H9 (cell line): Measurements from ENCODE around the gene AXIN1. TPM values are rescaled to one million over a fixed set of nuclear protein-coding genes. Genes with fewer than 3 reads are reported as not detected.
A peak's percentile ranks its signal among the peaks of the same experiment; 100 is the strongest.

Source experiments
- DNase-seq: peaks from one replicate; pipeline ENCODE4 v3.0.0-alpha.2; 2017
- H2AFZ ChIP-seq: one replicate; pipeline ENCODE4 v1.6.1; 2013; ENCODE audit warnings: mild to moderate bottlenecking, low read length, control low read depth, moderate library complexity
- H2AK5ac ChIP-seq: 2 replicates; pipeline ENCODE4 v1.6.1; 2013; ENCODE audit warnings: low read length, control low read depth, mixed read lengths; ENCODE audit not compliant: insufficient read length
- H2BK120ac ChIP-seq: one replicate; pipeline ENCODE4 v1.6.1; 2013; ENCODE audit warnings: low read depth, mild to moderate bottlenecking, low read length, control low read depth, inconsistent platforms; ENCODE audit not compliant: poor library complexity, severe bottlenecking
- H2BK12ac ChIP-seq: 2 replicates; pipeline ENCODE4 v1.6.1; 2013; ENCODE audit warnings: low read length, control low read depth, mixed read lengths, low read depth; ENCODE audit not compliant: insufficient read length
- H2BK15ac ChIP-seq: 2 replicates; pipeline ENCODE4 v1.6.1; 2013; ENCODE audit warnings: low read depth, low read length, control low read depth
- H2BK20ac ChIP-seq: one replicate; pipeline ENCODE4 v1.6.1; 2013; ENCODE audit warnings: low read depth, mild to moderate bottlenecking, low read length, control low read depth, inconsistent platforms; ENCODE audit not compliant: poor library complexity, severe bottlenecking
- H2BK5ac ChIP-seq: 2 replicates; pipeline ENCODE4 v1.6.1; 2013; ENCODE audit warnings: low read length, control low read depth, mixed read lengths; ENCODE audit not compliant: insufficient read length
- H3K14ac ChIP-seq: 2 replicates; pipeline ENCODE4 v1.6.1; 2013; ENCODE audit warnings: low read length, control low read depth; ENCODE audit not compliant: insufficient read depth
- H3K18ac ChIP-seq: 2 replicates; pipeline ENCODE4 v1.6.1; 2013; ENCODE audit warnings: low read depth, mild to moderate bottlenecking, mixed read lengths, low read length, control low read depth; ENCODE audit not compliant: insufficient read length
- H3K23ac ChIP-seq: 2 replicates; pipeline ENCODE4 v1.6.1; 2013; ENCODE audit warnings: low read length, control low read depth, mixed read lengths, low read depth; ENCODE audit not compliant: insufficient read length
- H3K23me2 ChIP-seq: 2 replicates; pipeline ENCODE4 v1.6.1; 2013; ENCODE audit warnings: low read depth, mild to moderate bottlenecking, mixed read lengths, low read length, control low read depth; ENCODE audit not compliant: insufficient read length, poor library complexity, severe bottlenecking
- H3K27ac ChIP-seq: 2 replicates; pipeline ENCODE4 v1.5.1; 2013; ENCODE audit warnings: low read length, control low read depth, mixed read lengths, low read depth; ENCODE audit not compliant: insufficient read length
- H3K27me3 ChIP-seq: 2 replicates; pipeline ENCODE4 v1.6.1; 2013; ENCODE audit warnings: low read length, control low read depth, inconsistent platforms; ENCODE audit not compliant: insufficient read depth
- H3K4ac ChIP-seq: 2 replicates; pipeline ENCODE4 v1.6.1; 2013; ENCODE audit warnings: low read depth, mild to moderate bottlenecking, control low read depth, inconsistent platforms, low read length, moderate library complexity
- H3K4me1 ChIP-seq: 2 replicates; pipeline ENCODE4 v1.6.1; 2013; ENCODE audit warnings: low read length, control low read depth, inconsistent platforms; ENCODE audit not compliant: insufficient read depth
- H3K4me2 ChIP-seq: 2 replicates; pipeline ENCODE4 v1.6.1; 2013; ENCODE audit warnings: low read length, control low read depth, mixed read lengths; ENCODE audit not compliant: insufficient read length, insufficient read depth
- H3K56ac ChIP-seq: 2 replicates; pipeline ENCODE4 v1.6.1; 2013; ENCODE audit warnings: low read depth, mild to moderate bottlenecking, mixed read lengths, low read length, control low read depth; ENCODE audit not compliant: insufficient read length
- H3K79me1 ChIP-seq: 2 replicates; pipeline ENCODE4 v1.6.1; 2013; ENCODE audit warnings: low read depth, mild to moderate bottlenecking, moderate library complexity, low read length, control low read depth, inconsistent platforms; ENCODE audit not compliant: insufficient read depth, poor library complexity, severe bottlenecking
- H3K79me2 ChIP-seq: 2 replicates; pipeline ENCODE4 v1.6.1; 2013; ENCODE audit warnings: low read length, control low read depth, inconsistent platforms; ENCODE audit not compliant: insufficient read depth
- H3K9ac ChIP-seq: 2 replicates; pipeline ENCODE4 v1.6.1; 2013; ENCODE audit warnings: low read length, control low read depth, mixed read lengths; ENCODE audit not compliant: insufficient read length; ENCODE audit errors: extremely low read depth
- H3K9me3 ChIP-seq: one replicate; pipeline ENCODE4 v1.6.1; 2013; ENCODE audit warnings: low read depth, low read length, inconsistent platforms; ENCODE audit not compliant: control insufficient read depth
- H3T11ph ChIP-seq: one replicate; pipeline ENCODE4 v1.6.1; 2013; ENCODE audit warnings: mild to moderate bottlenecking, low read length, control low read depth, inconsistent platforms
- H4K20me1 ChIP-seq: one replicate; pipeline ENCODE4 v1.6.1; 2013; ENCODE audit not compliant: control insufficient read depth, insufficient read length, insufficient read depth
- H4K5ac ChIP-seq: 2 replicates; pipeline ENCODE4 v1.6.1; 2013; ENCODE audit warnings: low read depth, mild to moderate bottlenecking, mixed read lengths, low read length, control low read depth; ENCODE audit not compliant: insufficient read length
- H4K8ac ChIP-seq: replicated peaks from 2 replicates; pipeline ENCODE4 v1.6.1; 2013; ENCODE audit warnings: low read length, control low read depth, mixed read lengths, low read depth; ENCODE audit not compliant: insufficient read length
- H4K91ac ChIP-seq: 2 replicates; pipeline ENCODE4 v1.6.1; 2013; ENCODE audit warnings: low read depth, mild to moderate bottlenecking, moderate library complexity, mixed read lengths, low read length, control low read depth; ENCODE audit not compliant: insufficient read length
- H3K27ac Mint-ChIP-seq, 3 experiments: 2 replicates in 2 of 3; 3 replicates in 1 of 3; pipeline ENCODE4 v1.8.0; 2020 to 2021; ENCODE audit warnings: mixed read lengths in 3 of 3, mild to moderate bottlenecking in 1 of 3, moderate library complexity in 1 of 3
- H3K27me3 Mint-ChIP-seq: 2 replicates; pipeline ENCODE4 v1.8.0; 2021; ENCODE audit warnings: low read depth, mild to moderate bottlenecking, moderate library complexity, mixed read lengths
- H3K36me3 Mint-ChIP-seq, 3 experiments: 2 replicates in 2 of 3; 3 replicates in 1 of 3; pipeline ENCODE4 v1.8.0; 2020 to 2021; ENCODE audit warnings: low read depth in 3 of 3, mixed read lengths in 3 of 3; ENCODE audit not compliant: insufficient read depth in 1 of 3
- H3K4me1 Mint-ChIP-seq, 2 experiments: 2 replicates each; pipeline ENCODE4 v1.8.0; 2020; ENCODE audit warnings: mixed read lengths in 2 of 2
- H3K4me3 Mint-ChIP-seq, 2 experiments: 2 replicates in 1 of 2; 3 replicates in 1 of 2; pipeline ENCODE4 v1.8.0; 2020 to 2021; ENCODE audit warnings: mild to moderate bottlenecking in 2 of 2, mixed read lengths in 2 of 2, moderate library complexity in 1 of 2
- H3K9me3 Mint-ChIP-seq, 2 experiments: 2 replicates in 1 of 2; 3 replicates in 1 of 2; pipeline ENCODE4 v1.8.0; 2020; ENCODE audit warnings: mild to moderate bottlenecking in 2 of 2, mixed read lengths in 2 of 2, moderate library complexity in 1 of 2
- WGBS: extraction: QIAGEN DNeasy Blood & Tissue Kit; methylation state at CpG from one replicate; pipeline ENCODE4 v1.1.7; 2013; ENCODE audit warnings: missing lambda C conversion rate, low lambda C conversion rate, mixed read lengths; ENCODE audit not compliant: insufficient read length; ENCODE audit errors: extremely low coverage; 5-methylcytosine and 5-hydroxymethylcytosine counted together
- total RNA-seq: library from RNA; stranded (reverse); gene quantifications from 2 replicates; pipeline ENCODE4 v1.2.1, GENCODE V29; 2021
- TF ChIP-seq, protein P1 (sequence below): fragments of 200-600 bp; sonication (generic); conservative IDR thresholded peaks from 3 replicates; pipeline ENCODE4 v1.8.0; 2021; ENCODE audit warnings: antibody characterized with exemption, mild to moderate bottlenecking

The AXIN1 gene
- total RNA-seq, 1 experiment from 2014 or later: 50.9 TPM

DNA sequence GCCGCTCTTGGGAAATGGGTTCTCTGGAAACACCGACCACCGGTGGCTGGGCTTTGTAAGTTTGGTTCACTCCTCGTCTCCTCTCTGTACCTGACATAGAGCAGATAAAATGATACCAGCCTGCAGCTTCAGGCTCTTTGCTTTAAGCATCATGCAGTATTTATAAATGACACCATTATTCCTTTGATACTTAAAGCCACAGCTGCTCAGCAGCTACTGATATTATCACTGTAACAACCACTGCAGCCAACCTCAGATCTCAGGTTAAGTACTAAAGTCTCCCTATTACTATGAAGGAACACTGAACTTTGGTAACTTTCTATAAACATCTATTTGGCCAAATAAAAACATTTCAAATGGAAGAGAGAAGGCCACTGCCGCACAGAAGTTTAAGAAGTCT is 34.9 kb downstream of the AXIN1 start:
- H3K9me3 Mint-ChIP-seq: no peaks in the 10 kb centered on the region
- Histone ChIP-seq H2BK120ac (no peak overlapping the region), H3K79me1 (peaks cover 5% of the 10 kb centered on the region), H2BK20ac (no peak overlapping the region), H4K8ac (no peak overlapping the region), H2BK12ac (no peak overlapping the region), H3K9ac (no peak overlapping the region), H3K27ac (no peak overlapping the region), H3K18ac (no peak overlapping the region), H3K4me1 (no peaks in the 10 kb centered on the region; the same call in 1 of the 2 replicates), H3K23me2 (no peaks in the 10 kb centered on the region), H3T11ph (no peak overlapping the region), H3K4me2 (no peak overlapping the region), H3K79me2 (peaks cover 3% of the 10 kb centered on the region; the same call in 1 of the 2 replicates), H2BK15ac (no peak overlapping the region), H4K91ac (no peak overlapping the region), H4K20me1 (no peaks in the 10 kb centered on the region), H3K27me3 (no peaks in the 10 kb centered on the region), H2AFZ (no peak overlapping the region), H3K23ac (no peak overlapping the region), H2AK5ac (no peak overlapping the region), H3K4ac (no peak overlapping the region), H3K56ac (no peak overlapping the region), H2BK5ac (no peak overlapping the region), H3K9me3 (no peaks in the 10 kb centered on the region), H3K14ac (no peak overlapping the region), H4K5ac (no peak overlapping the region)
- H3K4me3 Mint-ChIP-seq: no peak overlapping the region
- WGBS: no CpG with 5 or more reads among the region's 5 CpGs
- peaks cover 22% of the 10 kb centered on the region in 2 experiments for H3K4me1 Mint-ChIP-seq
- no peak for DNase-seq
- H3K27ac Mint-ChIP-seq: peak overlapping the region in 1 of 3 experiments; percentile 11; a peak in 1 of 7 replicates
- H3K36me3 Mint-ChIP-seq: peaks cover 5 to 27% (median 24%) of the 10 kb centered on the region in 3 experiments; a peak in 6 of 7 replicates
- no peaks in the 10 kb centered on the region for H3K27me3 Mint-ChIP-seq
- TF ChIP-seq, protein P1, sequence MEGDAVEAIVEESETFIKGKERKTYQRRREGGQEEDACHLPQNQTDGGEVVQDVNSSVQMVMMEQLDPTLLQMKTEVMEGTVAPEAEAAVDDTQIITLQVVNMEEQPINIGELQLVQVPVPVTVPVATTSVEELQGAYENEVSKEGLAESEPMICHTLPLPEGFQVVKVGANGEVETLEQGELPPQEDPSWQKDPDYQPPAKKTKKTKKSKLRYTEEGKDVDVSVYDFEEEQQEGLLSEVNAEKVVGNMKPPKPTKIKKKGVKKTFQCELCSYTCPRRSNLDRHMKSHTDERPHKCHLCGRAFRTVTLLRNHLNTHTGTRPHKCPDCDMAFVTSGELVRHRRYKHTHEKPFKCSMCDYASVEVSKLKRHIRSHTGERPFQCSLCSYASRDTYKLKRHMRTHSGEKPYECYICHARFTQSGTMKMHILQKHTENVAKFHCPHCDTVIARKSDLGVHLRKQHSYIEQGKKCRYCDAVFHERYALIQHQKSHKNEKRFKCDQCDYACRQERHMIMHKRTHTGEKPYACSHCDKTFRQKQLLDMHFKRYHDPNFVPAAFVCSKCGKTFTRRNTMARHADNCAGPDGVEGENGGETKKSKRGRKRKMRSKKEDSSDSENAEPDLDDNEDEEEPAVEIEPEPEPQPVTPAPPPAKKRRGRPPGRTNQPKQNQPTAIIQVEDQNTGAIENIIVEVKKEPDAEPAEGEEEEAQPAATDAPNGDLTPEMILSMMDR: no peak
